ENCODE data around the gene ZNF485. TPM values are rescaled to one million over a fixed set of nuclear protein-coding genes. Genes with fewer than 3 reads are reported as not detected.

ZNF485 gene
- total and polyA plus RNA-seq, 5 donors from 2014 or later = 1.4 to 6.9 (median 2.5) TPM

GRCh38 chr10:43605850-43606322 lies 352 bp upstream of the ZNF485 start:
- Mint-ChIP-seq H3K4me1 (peaks cover 20 to 28% (median 24%) of the 10 kb centered on the region in 4 donors), H3K27ac (peak overlapping the region; percentile 12 to 85 (median 52)), H3K36me3 (peaks cover 21% of the 10 kb centered on the region), H3K9me3 (peaks cover 0 to 3% (median 0%) of the 10 kb centered on the region in 7 donors), H3K4me3 (peak overlapping the region; percentile 43 to 90 (median 88)), H3K27me3 (no peaks in the 10 kb centered on the region)
- Histone ChIP-seq H3K4me3 (ENCODE audit: low read depth, low read length) (peak overlapping the region; percentile 48), H3K27me3 (ENCODE audit: control insufficient read depth, insufficient read depth, low read length) (no peaks in the 10 kb centered on the region), H3K9me3 (ENCODE audit: control insufficient read depth in 2 of 2, low read length in 2 of 2) (no peaks in the 10 kb centered on the region), H3K27ac (ENCODE audit: insufficient read depth, low read length, poor library complexity, severe bottlenecking) (no peak overlapping the region), H3K4me1 (ENCODE audit: control insufficient read depth, insufficient read depth, low read length, poor library complexity, severe bottlenecking) (peaks cover 10% of the 10 kb centered on the region), H3K36me3 (ENCODE audit: control insufficient read depth, insufficient read depth, low read length) (peaks cover 11% of the 10 kb centered on the region)
- no peak for DNase-seq
- ATAC-seq (ENCODE audit: low read depth in 2 of 2) = no peak

- H3K27me3 Mint-ChIP-seq = no peaks in the 10 kb centered on the region
- no peak for ATAC-seq (ENCODE audit: low read depth in 2 of 2)
Measured at GRCh38 chr10:43607199-43607573, 948 bp downstream of the ZNF485 start.

GRCh38 chr10:43610636-43611035 lies 4.4 kb downstream of the ZNF485 start:
- H3K4me1 Mint-ChIP-seq = peaks cover 20 to 28% (median 23%) of the 10 kb centered on the region in 4 donors
- no peak overlapping the region for H3K27ac Mint-ChIP-seq
- H3K9me3 Mint-ChIP-seq = peaks cover 0 to 13% (median 5%) of the 10 kb centered on the region in 7 donors
- no peak for DNase-seq
- no peak overlapping the region for H3K4me3 ChIP-seq (ENCODE audit: low read depth, low read length)
- peaks cover 42% of the 10 kb centered on the region for H3K36me3 ChIP-seq (ENCODE audit: control insufficient read depth, insufficient read depth, low read length)
- H3K4me1 ChIP-seq (ENCODE audit: control insufficient read depth, insufficient read depth, low read length, poor library complexity, severe bottlenecking) = peaks cover 10% of the 10 kb centered on the region
- H3K27me3 ChIP-seq (ENCODE audit: control insufficient read depth, insufficient read depth, low read length) = no peaks in the 10 kb centered on the region
- H3K36me3 Mint-ChIP-seq = peaks cover 63% of the 10 kb centered on the region
- H3K27me3 Mint-ChIP-seq = no peaks in the 10 kb centered on the region
- no peak overlapping the region for H3K27ac ChIP-seq (ENCODE audit: insufficient read depth, low read length, poor library complexity, severe bottlenecking)
- no peak for ATAC-seq (ENCODE audit: low read depth in 2 of 2)
- peak overlapping the region in 2 of 4 donors; percentile 72 to 77 for H3K4me3 Mint-ChIP-seq
- H3K9me3 ChIP-seq (ENCODE audit: control insufficient read depth in 2 of 2, low read length in 2 of 2) = peaks cover 3 to 15% of the 10 kb centered on the region in 2 experiments

More at GRCh38 chr10:43607199-43607573, 948 bp downstream of the ZNF485 start:
- Histone ChIP-seq H3K4me1 (ENCODE audit: control insufficient read depth, insufficient read depth, low read length, poor library complexity, severe bottlenecking) (peaks cover 10% of the 10 kb centered on the region), H3K9me3 (ENCODE audit: control insufficient read depth in 2 of 2, low read length in 2 of 2) (peaks cover 0 to 2% of the 10 kb centered on the region in 2 experiments), H3K27me3 (ENCODE audit: control insufficient read depth, insufficient read depth, low read length) (no peaks in the 10 kb centered on the region), H3K27ac (ENCODE audit: insufficient read depth, low read length, poor library complexity, severe bottlenecking) (no peak overlapping the region), H3K36me3 (ENCODE audit: control insufficient read depth, insufficient read depth, low read length) (peaks cover 21% of the 10 kb centered on the region), H3K4me3 (ENCODE audit: low read depth, low read length) (peak overlapping the region; percentile 66)
- peak overlapping the region; percentile 74 to 85 (median 80) for H3K27ac Mint-ChIP-seq
- no peak for DNase-seq
- H3K9me3 Mint-ChIP-seq = peaks cover 0 to 3% (median 0%) of the 10 kb centered on the region in 7 donors
- H3K4me3 Mint-ChIP-seq = peak overlapping the region; percentile 85 to 90 (median 88)
- peaks cover 33% of the 10 kb centered on the region for H3K36me3 Mint-ChIP-seq
- peaks cover 20 to 28% (median 24%) of the 10 kb centered on the region in 4 donors for H3K4me1 Mint-ChIP-seq

GRCh38 chr10:43616697-43617370 lies 10.6 kb downstream of the ZNF485 start:
- H3K27ac ChIP-seq (ENCODE audit: insufficient read depth, low read length, poor library complexity, severe bottlenecking) = no peak overlapping the region
- no peaks in the 10 kb centered on the region for H3K27me3 ChIP-seq (ENCODE audit: control insufficient read depth, insufficient read depth, low read length)
- DNase-seq (no peak), ATAC-seq (ENCODE audit: low read depth in 2 of 2) (no peak)
- Mint-ChIP-seq H3K27ac (no peak overlapping the region), H3K27me3 (no peaks in the 10 kb centered on the region), H3K4me3 (no peak overlapping the region), H3K36me3 (peaks cover 48% of the 10 kb centered on the region), H3K9me3 (peaks cover 0 to 49% (median 19%) of the 10 kb centered on the region in 7 donors), H3K4me1 (peaks cover 0 to 2% (median 0%) of the 10 kb centered on the region in 4 donors)
- H3K9me3 ChIP-seq (ENCODE audit: control insufficient read depth in 2 of 2, low read length in 2 of 2) = peaks cover 43 to 50% of the 10 kb centered on the region in 2 experiments
- peaks cover 39% of the 10 kb centered on the region for H3K36me3 ChIP-seq (ENCODE audit: control insufficient read depth, insufficient read depth, low read length)
- H3K4me1 ChIP-seq (ENCODE audit: control insufficient read depth, insufficient read depth, low read length, poor library complexity, severe bottlenecking) = no peaks in the 10 kb centered on the region
- no peak overlapping the region for H3K4me3 ChIP-seq (ENCODE audit: low read depth, low read length)

- H3K27ac Mint-ChIP-seq = no peak overlapping the region
Measured at GRCh38 chr10:43619368-43619767, 13.1 kb downstream of the ZNF485 start.

GRCh38 chr10:43622038-43622437 lies 15.8 kb downstream of the ZNF485 start:
- H3K27me3 ChIP-seq (ENCODE audit: control insufficient read depth, insufficient read depth, low read length) = no peaks in the 10 kb centered on the region
- peaks cover 15 to 38% of the 10 kb centered on the region in 2 experiments for H3K9me3 ChIP-seq (ENCODE audit: control insufficient read depth in 2 of 2, low read length in 2 of 2)
- Mint-ChIP-seq H3K36me3 (peaks cover 6% of the 10 kb centered on the region), H3K4me1 (peaks cover 3 to 21% (median 9%) of the 10 kb centered on the region in 4 donors), H3K4me3 (peak overlapping the region in 3 of 4 donors; percentile 2 to 15 (median 5)), H3K27me3 (peaks cover 4% of the 10 kb centered on the region), H3K9me3 (peaks cover 0 to 26% (median 9%) of the 10 kb centered on the region in 7 donors), H3K27ac (peak overlapping the region in 1 of 3 donors; percentile 9)
- no peak overlapping the region for H3K4me3 ChIP-seq (ENCODE audit: low read depth, low read length)
- no peak overlapping the region for H3K27ac ChIP-seq (ENCODE audit: insufficient read depth, low read length, poor library complexity, severe bottlenecking)
- H3K36me3 ChIP-seq (ENCODE audit: control insufficient read depth, insufficient read depth, low read length) = peaks cover 3% of the 10 kb centered on the region
- no peaks in the 10 kb centered on the region for H3K4me1 ChIP-seq (ENCODE audit: control insufficient read depth, insufficient read depth, low read length, poor library complexity, severe bottlenecking)
- no peak for DNase-seq
- ATAC-seq (ENCODE audit: low read depth in 2 of 2) = no peak

More at GRCh38 chr10:43619368-43619767, 13.1 kb downstream of the ZNF485 start:
- peaks cover 0 to 46% (median 17%) of the 10 kb centered on the region in 7 donors for H3K9me3 Mint-ChIP-seq
- Histone ChIP-seq H3K9me3 (ENCODE audit: control insufficient read depth in 2 of 2, low read length in 2 of 2) (peaks cover 36 to 55% of the 10 kb centered on the region in 2 experiments), H3K4me3 (ENCODE audit: low read depth, low read length) (no peak overlapping the region), H3K4me1 (ENCODE audit: control insufficient read depth, insufficient read depth, low read length, poor library complexity, severe bottlenecking) (no peaks in the 10 kb centered on the region), H3K36me3 (ENCODE audit: control insufficient read depth, insufficient read depth, low read length) (peaks cover 20% of the 10 kb centered on the region), H3K27me3 (ENCODE audit: control insufficient read depth, insufficient read depth, low read length) (no peaks in the 10 kb centered on the region), H3K27ac (ENCODE audit: insufficient read depth, low read length, poor library complexity, severe bottlenecking) (no peak overlapping the region)
- no peak for DNase-seq
- no peak overlapping the region for H3K4me3 Mint-ChIP-seq
- peaks cover 31% of the 10 kb centered on the region for H3K36me3 Mint-ChIP-seq
- ATAC-seq (ENCODE audit: low read depth in 2 of 2) = no peak
- H3K4me1 Mint-ChIP-seq = peaks cover 3 to 21% (median 9%) of the 10 kb centered on the region in 4 donors
- no peaks in the 10 kb centered on the region for H3K27me3 Mint-ChIP-seq

GRCh38 chr10:43623351-43623750 lies 17.1 kb downstream of the ZNF485 start:
- DNase-seq (peak in 2 of 3 donors; percentile 15 to 41), ATAC-seq (ENCODE audit: low read depth in 2 of 2) (no peak)
- H3K27ac ChIP-seq (ENCODE audit: insufficient read depth, low read length, poor library complexity, severe bottlenecking) = no peak overlapping the region
- H3K4me3 ChIP-seq (ENCODE audit: low read depth, low read length) = peak overlapping the region; percentile 75
- Mint-ChIP-seq H3K4me3 (peak overlapping the region in 3 of 4 donors; percentile 80 to 86 (median 83)), H3K4me1 (peaks cover 3 to 21% (median 9%) of the 10 kb centered on the region in 4 donors), H3K9me3 (peaks cover 0 to 23% (median 5%) of the 10 kb centered on the region in 7 donors), H3K27ac (peak overlapping the region; percentile 22 to 46 (median 34)), H3K27me3 (peaks cover 4% of the 10 kb centered on the region), H3K36me3 (peaks cover 5% of the 10 kb centered on the region)
- H3K4me1 ChIP-seq (ENCODE audit: control insufficient read depth, insufficient read depth, low read length, poor library complexity, severe bottlenecking) = no peaks in the 10 kb centered on the region
- peaks cover 9 to 27% of the 10 kb centered on the region in 2 experiments for H3K9me3 ChIP-seq (ENCODE audit: control insufficient read depth in 2 of 2, low read length in 2 of 2)
- no peaks in the 10 kb centered on the region for H3K36me3 ChIP-seq (ENCODE audit: control insufficient read depth, insufficient read depth, low read length)
- no peaks in the 10 kb centered on the region for H3K27me3 ChIP-seq (ENCODE audit: control insufficient read depth, insufficient read depth, low read length)
